MM.1S (cell line): Measurements from ENCODE around the gene CHID1.

Experiments used
- EZH2 ChIP-seq: fragments of 300-600 bp; sonication (generic); optimal IDR thresholded peaks from 2 replicates; pipeline ENCODE3; 2017; ENCODE audit warnings: low read depth, mild to moderate bottlenecking, antibody characterized with exemption, low read length, mixed read lengths
- EZH2phosphoT487 ChIP-seq: fragments of 300-600 bp; sonication (generic); IDR thresholded peaks from 2 replicates; pipeline ENCODE4 v1.6.1; 2018; ENCODE audit warnings: antibody characterized with exemption, low read length
- TF ChIP-seq, protein P1 (sequence below): fragments of 300-600 bp; sonication (generic); IDR thresholded peaks from 2 replicates; pipeline ENCODE4 v1.5.1; 2016; ENCODE audit warnings: antibody characterized with exemption, low read length, mixed read lengths

GRCh38 chr11:884578-885070 is 26.0 kb downstream of the CHID1 start:
- TF ChIP-seq, protein P1, sequence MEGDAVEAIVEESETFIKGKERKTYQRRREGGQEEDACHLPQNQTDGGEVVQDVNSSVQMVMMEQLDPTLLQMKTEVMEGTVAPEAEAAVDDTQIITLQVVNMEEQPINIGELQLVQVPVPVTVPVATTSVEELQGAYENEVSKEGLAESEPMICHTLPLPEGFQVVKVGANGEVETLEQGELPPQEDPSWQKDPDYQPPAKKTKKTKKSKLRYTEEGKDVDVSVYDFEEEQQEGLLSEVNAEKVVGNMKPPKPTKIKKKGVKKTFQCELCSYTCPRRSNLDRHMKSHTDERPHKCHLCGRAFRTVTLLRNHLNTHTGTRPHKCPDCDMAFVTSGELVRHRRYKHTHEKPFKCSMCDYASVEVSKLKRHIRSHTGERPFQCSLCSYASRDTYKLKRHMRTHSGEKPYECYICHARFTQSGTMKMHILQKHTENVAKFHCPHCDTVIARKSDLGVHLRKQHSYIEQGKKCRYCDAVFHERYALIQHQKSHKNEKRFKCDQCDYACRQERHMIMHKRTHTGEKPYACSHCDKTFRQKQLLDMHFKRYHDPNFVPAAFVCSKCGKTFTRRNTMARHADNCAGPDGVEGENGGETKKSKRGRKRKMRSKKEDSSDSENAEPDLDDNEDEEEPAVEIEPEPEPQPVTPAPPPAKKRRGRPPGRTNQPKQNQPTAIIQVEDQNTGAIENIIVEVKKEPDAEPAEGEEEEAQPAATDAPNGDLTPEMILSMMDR: no peak
- TF ChIP-seq EZH2: no peak
- TF ChIP-seq EZH2phosphoT487: no peak
